ENCODE results near the gene SLC2A9. TPM values are rescaled to one million over a fixed set of nuclear protein-coding genes. Genes with fewer than 3 reads are reported as not detected.
A peak's percentile ranks its signal among the peaks of the same experiment; 100 is the strongest.

SLC2A9 gene
- total RNA-seq, 4 donors from 2014 or later, result 8.0 to 18.7 (median 11.5) TPM

DNA sequence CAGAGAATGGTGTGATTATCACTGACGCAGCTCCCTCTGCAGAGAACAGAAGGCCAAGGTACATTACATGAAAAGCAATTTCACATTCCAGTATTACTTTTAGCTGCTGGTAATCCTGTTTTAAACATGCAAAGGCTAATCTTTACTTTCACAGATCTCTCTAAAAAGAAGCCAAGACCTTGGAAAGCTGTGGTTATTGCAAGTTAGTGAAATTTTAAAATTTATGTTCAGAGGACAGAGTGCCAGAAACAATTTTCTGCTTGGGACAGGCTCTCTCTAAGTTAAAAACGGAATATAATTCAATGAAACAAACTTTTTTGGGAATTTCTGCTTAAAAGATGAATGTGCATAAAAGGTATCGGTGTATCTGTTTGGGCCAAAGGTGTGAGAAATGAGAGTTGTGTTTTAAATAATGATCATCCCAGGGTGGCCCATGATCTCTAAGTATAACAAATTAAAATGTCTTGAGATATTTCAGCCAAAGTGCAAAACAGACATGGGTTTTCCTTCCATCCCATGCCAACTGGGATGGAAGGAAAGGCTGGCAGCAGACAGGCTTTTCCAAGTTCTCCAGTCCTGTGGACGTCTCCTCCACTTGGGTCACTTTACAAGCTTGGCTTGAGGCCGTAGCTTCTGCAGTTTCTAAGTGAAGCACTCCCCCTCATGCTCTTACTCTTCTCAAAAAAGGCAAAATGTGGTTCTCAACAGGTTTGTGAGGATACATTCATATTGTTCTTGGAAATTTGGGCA lies 121.8 kb downstream of the SLC2A9 start:
- 82 to 90% methylated on average over 4 to 5 of the region's 5 CpGs for WGBS, 2 donors
- TF ChIP-seq POLR2A (IDR thresholded peaks at IDR 0.05), result no peak
- TF ChIP-seq, protein P1, sequence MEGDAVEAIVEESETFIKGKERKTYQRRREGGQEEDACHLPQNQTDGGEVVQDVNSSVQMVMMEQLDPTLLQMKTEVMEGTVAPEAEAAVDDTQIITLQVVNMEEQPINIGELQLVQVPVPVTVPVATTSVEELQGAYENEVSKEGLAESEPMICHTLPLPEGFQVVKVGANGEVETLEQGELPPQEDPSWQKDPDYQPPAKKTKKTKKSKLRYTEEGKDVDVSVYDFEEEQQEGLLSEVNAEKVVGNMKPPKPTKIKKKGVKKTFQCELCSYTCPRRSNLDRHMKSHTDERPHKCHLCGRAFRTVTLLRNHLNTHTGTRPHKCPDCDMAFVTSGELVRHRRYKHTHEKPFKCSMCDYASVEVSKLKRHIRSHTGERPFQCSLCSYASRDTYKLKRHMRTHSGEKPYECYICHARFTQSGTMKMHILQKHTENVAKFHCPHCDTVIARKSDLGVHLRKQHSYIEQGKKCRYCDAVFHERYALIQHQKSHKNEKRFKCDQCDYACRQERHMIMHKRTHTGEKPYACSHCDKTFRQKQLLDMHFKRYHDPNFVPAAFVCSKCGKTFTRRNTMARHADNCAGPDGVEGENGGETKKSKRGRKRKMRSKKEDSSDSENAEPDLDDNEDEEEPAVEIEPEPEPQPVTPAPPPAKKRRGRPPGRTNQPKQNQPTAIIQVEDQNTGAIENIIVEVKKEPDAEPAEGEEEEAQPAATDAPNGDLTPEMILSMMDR (IDR thresholded peaks at IDR 0.05), result no peak
- DNase-seq, result no peak
- Histone ChIP-seq H3K4me1 (no peaks in the 10 kb centered on the region), H3K9me3 (no peaks in the 10 kb centered on the region), H3K36me3 (no peaks in the 10 kb centered on the region), H3K27ac (no peak overlapping the region), H3K27me3 (no peaks in the 10 kb centered on the region), H3K4me3 (no peak overlapping the region)
- intact Hi-C loops (cut with DNase I), result no loop called here

GRCh38 chr4:9898596-9899305 lies 122.5 kb downstream of the SLC2A9 start:
- DNase-seq, result no peak
- no peak overlapping the region for H3K4me3 ChIP-seq
- no peaks in the 10 kb centered on the region for H3K36me3 ChIP-seq
- intact Hi-C loops (cut with DNase I), result no loop called here
- WGBS, 2 donors, result 62 to 66% methylated on average over 8 to 9 of the region's 9 CpGs
- TF ChIP-seq POLR2A (IDR thresholded peaks at IDR 0.05), result no peak
- TF ChIP-seq, protein P1 (IDR thresholded peaks at IDR 0.05), result peak in 1 of 6 experiments; percentile 31
- no peaks in the 10 kb centered on the region for H3K27me3 ChIP-seq
- H3K9me3 ChIP-seq, result no peaks in the 10 kb centered on the region
- no peak overlapping the region for H3K27ac ChIP-seq
- no peaks in the 10 kb centered on the region for H3K4me1 ChIP-seq

DNA sequence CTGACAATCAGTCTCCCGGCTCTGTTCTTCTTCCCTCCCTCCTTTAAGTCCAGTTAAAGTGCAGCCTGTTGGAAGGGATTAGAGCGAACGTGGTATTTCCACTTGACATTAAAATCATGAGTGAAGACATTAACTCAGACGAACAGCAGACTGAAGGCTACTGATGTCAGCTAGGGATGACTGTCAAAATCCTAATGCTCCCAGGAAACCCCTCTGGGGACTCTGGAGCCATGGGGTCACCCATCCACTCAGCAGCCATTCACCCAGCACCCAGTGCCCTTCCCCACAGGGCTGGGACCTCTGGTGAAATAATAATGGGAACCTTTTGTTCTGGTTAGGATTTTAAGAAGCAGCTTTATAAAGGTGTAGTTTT lies 126.0 kb downstream of the SLC2A9 start:
- H3K27ac ChIP-seq, result no peak overlapping the region
- H3K36me3 ChIP-seq, result no peaks in the 10 kb centered on the region
- no peak for DNase-seq
- TF ChIP-seq, protein P1 (IDR thresholded peaks at IDR 0.05), result no peak
- TF ChIP-seq POLR2A (IDR thresholded peaks at IDR 0.05), result no peak
- H3K4me1 ChIP-seq, result no peaks in the 10 kb centered on the region
- no peaks in the 10 kb centered on the region for H3K9me3 ChIP-seq
- no peaks in the 10 kb centered on the region for H3K27me3 ChIP-seq
- intact Hi-C loops (cut with DNase I), result no loop called here
- 76 to 78% methylated on average over 4 of the region's 4 CpGs for WGBS, 2 donors
- no peak overlapping the region for H3K4me3 ChIP-seq

DNA sequence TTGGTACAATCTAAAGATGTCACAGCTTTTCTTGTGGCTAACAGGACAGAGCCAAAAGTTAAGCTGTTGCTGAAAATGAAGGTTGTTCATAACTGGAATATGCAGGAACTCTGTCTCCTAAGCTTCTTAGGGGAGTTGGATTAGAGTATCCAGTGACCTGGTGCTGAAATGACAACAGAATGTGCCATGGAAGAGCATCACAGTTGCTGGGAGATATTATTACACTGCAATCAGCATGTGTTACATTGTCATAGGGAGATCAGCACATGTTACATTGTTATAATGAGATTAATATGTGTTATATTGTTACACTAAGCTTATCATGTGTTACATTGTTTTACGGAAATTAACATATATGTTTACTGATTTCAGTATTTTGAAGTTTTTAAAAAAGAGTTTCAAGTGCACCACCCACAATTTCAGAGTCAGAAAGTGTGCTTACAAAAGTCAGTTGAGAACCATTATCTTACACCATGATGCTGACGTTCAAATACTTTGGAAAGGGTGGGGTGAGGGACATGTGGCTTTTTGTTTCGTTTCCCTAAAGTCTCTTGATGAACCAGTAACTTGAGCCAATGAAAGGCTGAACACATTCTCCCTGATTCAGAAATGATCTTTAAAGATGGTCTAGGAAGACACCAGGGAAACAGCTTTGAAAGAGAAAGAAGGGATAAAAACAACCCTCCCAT lies 126.5 kb downstream of the SLC2A9 start:
- TF ChIP-seq, protein P1 (IDR thresholded peaks at IDR 0.05), result no peak
- TF ChIP-seq POLR2A (IDR thresholded peaks at IDR 0.05), result no peak
- no peaks in the 10 kb centered on the region for H3K27me3 ChIP-seq
- no peaks in the 10 kb centered on the region for H3K36me3 ChIP-seq
- H3K4me3 ChIP-seq, result no peak overlapping the region
- WGBS, 2 donors, result 82% methylated on average over 3 of the region's 3 CpGs
- no peaks in the 10 kb centered on the region for H3K9me3 ChIP-seq
- DNase-seq, result no peak
- intact Hi-C loops (cut with DNase I), result no loop called here
- H3K27ac ChIP-seq, result no peak overlapping the region
- no peaks in the 10 kb centered on the region for H3K4me1 ChIP-seq
